ENCODE data around the gene SND1. TPM values are rescaled to one million over a fixed set of nuclear protein-coding genes. Genes with fewer than 3 reads are reported as not detected.

Gene SND1
- total RNA-seq, 6 experiments from 2014 or later = 77.5 to 150 (median 126) TPM

DNA sequence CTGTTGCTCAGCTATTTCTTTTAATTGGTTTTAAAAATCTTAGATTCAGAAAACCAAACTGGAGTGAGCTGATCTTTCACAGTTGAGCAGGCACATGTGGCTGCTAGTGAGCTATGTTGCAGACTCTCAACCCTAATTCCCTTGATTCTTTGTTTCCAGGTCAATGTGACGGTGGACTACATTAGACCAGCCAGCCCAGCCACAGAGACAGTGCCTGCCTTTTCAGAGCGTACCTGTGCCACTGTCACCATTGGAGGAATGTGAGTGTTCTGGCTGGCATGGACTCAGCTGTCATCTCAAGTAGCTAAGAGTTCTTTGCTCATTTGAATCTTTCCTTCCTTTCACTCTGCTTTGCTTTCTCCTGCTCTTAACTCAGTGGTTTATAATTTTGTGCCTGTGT lies 192.2 kb downstream of the SND1 start:
- TF ChIP-seq POLR2A (IDR thresholded peaks at IDR 0.05) = no peak
- TF ChIP-seq CTCF (IDR thresholded peaks at IDR 0.05) = no peak
- Histone ChIP-seq H3K27me3 (no peaks in the 10 kb centered on the region), H3K4me3 (no peak overlapping the region), H3K9me3 (no peaks in the 10 kb centered on the region), H3K4me1 (peaks cover 0 to 24% (median 3%) of the 10 kb centered on the region in 4 donors), H3K27ac (peak overlapping the region in 1 of 3 donors; percentile 8), H3K36me3 (peaks cover 0 to 9% (median 0%) of the 10 kb centered on the region in 4 donors)
- DNase-seq (no peak), ATAC-seq (peak in 3 of 4 donors; percentile 5 to 17 (median 14))
- WGBS (ENCODE audit: insufficient coverage, low coverage, low lambda C conversion rate, missing lambda C conversion rate) = 76% methylated on average over 2 of the region's 2 CpGs
- intact Hi-C loops (cut with DNase I) = no loop called here

DNA sequence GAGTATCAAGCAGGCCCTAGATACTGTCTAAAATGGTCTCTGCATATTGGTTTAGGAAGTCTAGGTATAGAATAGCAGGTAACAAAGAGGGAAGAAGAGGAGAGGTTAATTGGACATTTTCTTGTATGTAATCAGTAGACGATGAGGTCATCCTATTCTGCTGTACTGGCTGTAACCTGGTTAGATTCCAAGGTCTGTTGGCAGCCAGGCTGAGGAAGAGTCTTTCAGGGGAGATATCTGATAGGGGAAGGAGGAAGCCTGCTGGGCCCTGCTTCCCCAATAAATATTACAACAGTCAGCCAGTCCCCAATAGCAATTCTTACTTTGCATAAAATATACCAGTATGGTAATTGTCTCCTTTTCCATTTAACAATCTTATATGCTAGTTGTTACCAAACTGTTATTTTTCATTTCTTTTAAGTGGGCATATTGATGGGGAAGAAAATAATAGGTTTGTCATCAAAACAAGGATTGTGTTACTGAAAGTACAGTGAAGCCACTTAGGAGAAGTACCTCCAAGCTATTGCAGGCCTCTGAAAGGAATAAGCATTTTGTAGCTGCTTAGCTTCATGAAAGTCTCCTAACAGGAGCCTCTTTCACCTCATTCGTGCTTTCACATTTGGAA lies 192.8 kb downstream of the SND1 start:
- DNase-seq (peak in 2 of 3 donors; percentile 42 to 63), ATAC-seq (peak; percentile 76 to 93 (median 91))
- TF ChIP-seq CTCF (IDR thresholded peaks at IDR 0.05) = no peak
- Histone ChIP-seq H3K36me3 (peaks cover 0 to 12% (median 0%) of the 10 kb centered on the region in 4 donors), H3K27ac (peak overlapping the region in 1 of 3 donors; percentile 8), H3K27me3 (no peaks in the 10 kb centered on the region), H3K9me3 (no peaks in the 10 kb centered on the region), H3K4me3 (no peak overlapping the region), H3K4me1 (peaks cover 0 to 24% (median 3%) of the 10 kb centered on the region in 4 donors)
- intact Hi-C loops (cut with DNase I) = no loop called here
- WGBS (ENCODE audit: insufficient coverage, low coverage, low lambda C conversion rate, missing lambda C conversion rate) = 23% methylated on average over 2 of the region's 2 CpGs

DNA sequence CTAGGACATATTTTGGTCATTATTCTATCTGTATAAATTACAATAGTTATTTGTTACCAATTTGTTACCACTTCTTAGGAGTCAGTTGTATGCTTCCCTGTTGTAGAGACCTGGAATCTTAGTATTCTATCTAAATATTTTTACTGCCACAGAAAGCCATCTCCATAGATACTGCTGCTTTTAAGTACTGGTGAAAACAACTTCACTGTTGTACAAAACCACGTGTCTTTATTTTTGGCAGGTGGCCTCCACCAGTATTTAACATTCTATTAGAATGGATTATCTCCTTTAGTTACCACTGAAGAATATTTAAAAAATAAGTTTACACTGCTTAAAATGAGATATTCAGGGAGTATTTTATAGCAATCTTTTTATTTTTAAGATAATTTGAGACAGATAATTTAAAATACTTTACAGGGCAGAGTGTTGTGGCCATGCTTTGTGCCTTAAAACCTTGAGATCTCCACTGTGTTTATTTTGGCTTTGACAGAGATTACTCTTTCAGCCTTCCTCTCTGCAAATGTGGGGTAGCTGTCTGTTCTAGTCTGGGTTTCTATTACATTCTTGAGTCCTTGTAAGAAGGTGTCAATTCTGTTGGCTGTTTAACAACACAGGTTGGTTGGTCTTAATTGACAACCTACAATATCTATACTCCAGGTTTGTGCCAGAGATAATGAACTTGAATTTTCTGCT lies 193.7 kb downstream of the SND1 start:
- H3K4me1 ChIP-seq = peaks cover 0 to 24% (median 3%) of the 10 kb centered on the region in 4 donors
- H3K27ac ChIP-seq = no peak overlapping the region
- H3K4me3 ChIP-seq = no peak overlapping the region
- H3K9me3 ChIP-seq = no peaks in the 10 kb centered on the region
- no peak for DNase-seq
- H3K36me3 ChIP-seq = peaks cover 0 to 12% (median 0%) of the 10 kb centered on the region in 4 donors
- intact Hi-C loops (cut with DNase I) = no loop called here
- WGBS (ENCODE audit: insufficient coverage, low coverage, low lambda C conversion rate, missing lambda C conversion rate) = 29% methylated on average over 1 of the region's 1 CpG
- H3K27me3 ChIP-seq = no peaks in the 10 kb centered on the region
- peak in 3 of 4 donors; percentile 9 to 38 (median 26) for ATAC-seq
- TF ChIP-seq POLR2A (IDR thresholded peaks at IDR 0.05) (no peak), CTCF (IDR thresholded peaks at IDR 0.05) (no peak)

GRCh38 chr7:127847641-127848040 lies 195.6 kb downstream of the SND1 start:
- DNase-seq (no peak), ATAC-seq (no peak)
- Histone ChIP-seq H3K9me3 (no peaks in the 10 kb centered on the region), H3K4me3 (no peak overlapping the region), H3K27me3 (no peaks in the 10 kb centered on the region), H3K4me1 (peaks cover 0 to 24% (median 3%) of the 10 kb centered on the region in 4 donors), H3K27ac (no peak overlapping the region), H3K36me3 (peaks cover 0 to 12% (median 0%) of the 10 kb centered on the region in 4 donors)
- 91% methylated on average over 3 of the region's 3 CpGs for WGBS (ENCODE audit: insufficient coverage, low coverage, low lambda C conversion rate, missing lambda C conversion rate)
- intact Hi-C loops (cut with DNase I) = no loop called here
- TF ChIP-seq POLR2A (IDR thresholded peaks at IDR 0.05) = no peak
- TF ChIP-seq CTCF (IDR thresholded peaks at IDR 0.05) = no peak

All from right lobe of liver (tissue), 6 donors.